ENCODE data around the gene FAM117A.

GRCh38 chr17:49687878-49688491 is 75.9 kb downstream of the FAM117A start:
- TF ChIP-seq POLR2AphosphoS5 (IDR thresholded peaks at IDR 0.05): peak in 1 of 3 donors; percentile 20
- TF ChIP-seq, protein P1, sequence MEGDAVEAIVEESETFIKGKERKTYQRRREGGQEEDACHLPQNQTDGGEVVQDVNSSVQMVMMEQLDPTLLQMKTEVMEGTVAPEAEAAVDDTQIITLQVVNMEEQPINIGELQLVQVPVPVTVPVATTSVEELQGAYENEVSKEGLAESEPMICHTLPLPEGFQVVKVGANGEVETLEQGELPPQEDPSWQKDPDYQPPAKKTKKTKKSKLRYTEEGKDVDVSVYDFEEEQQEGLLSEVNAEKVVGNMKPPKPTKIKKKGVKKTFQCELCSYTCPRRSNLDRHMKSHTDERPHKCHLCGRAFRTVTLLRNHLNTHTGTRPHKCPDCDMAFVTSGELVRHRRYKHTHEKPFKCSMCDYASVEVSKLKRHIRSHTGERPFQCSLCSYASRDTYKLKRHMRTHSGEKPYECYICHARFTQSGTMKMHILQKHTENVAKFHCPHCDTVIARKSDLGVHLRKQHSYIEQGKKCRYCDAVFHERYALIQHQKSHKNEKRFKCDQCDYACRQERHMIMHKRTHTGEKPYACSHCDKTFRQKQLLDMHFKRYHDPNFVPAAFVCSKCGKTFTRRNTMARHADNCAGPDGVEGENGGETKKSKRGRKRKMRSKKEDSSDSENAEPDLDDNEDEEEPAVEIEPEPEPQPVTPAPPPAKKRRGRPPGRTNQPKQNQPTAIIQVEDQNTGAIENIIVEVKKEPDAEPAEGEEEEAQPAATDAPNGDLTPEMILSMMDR (IDR thresholded peaks at IDR 0.05): no peak
